ENCODE data around the gene MTR.

GRCh38 chr1:236869911-236870310 is 74.8 kb downstream of the MTR start:
- TF ChIP-seq, protein P1, sequence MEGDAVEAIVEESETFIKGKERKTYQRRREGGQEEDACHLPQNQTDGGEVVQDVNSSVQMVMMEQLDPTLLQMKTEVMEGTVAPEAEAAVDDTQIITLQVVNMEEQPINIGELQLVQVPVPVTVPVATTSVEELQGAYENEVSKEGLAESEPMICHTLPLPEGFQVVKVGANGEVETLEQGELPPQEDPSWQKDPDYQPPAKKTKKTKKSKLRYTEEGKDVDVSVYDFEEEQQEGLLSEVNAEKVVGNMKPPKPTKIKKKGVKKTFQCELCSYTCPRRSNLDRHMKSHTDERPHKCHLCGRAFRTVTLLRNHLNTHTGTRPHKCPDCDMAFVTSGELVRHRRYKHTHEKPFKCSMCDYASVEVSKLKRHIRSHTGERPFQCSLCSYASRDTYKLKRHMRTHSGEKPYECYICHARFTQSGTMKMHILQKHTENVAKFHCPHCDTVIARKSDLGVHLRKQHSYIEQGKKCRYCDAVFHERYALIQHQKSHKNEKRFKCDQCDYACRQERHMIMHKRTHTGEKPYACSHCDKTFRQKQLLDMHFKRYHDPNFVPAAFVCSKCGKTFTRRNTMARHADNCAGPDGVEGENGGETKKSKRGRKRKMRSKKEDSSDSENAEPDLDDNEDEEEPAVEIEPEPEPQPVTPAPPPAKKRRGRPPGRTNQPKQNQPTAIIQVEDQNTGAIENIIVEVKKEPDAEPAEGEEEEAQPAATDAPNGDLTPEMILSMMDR (conservative IDR thresholded peaks at IDR 0.05; ENCODE audit: low read depth, low read length): no peak
- no peak for TF ChIP-seq EZH2 (IDR thresholded peaks at IDR 0.05; ENCODE audit: low read length, unreplicated experiment)
- no peak for TF ChIP-seq EZH2phosphoT487 (IDR thresholded peaks at IDR 0.05; ENCODE audit: borderline replicate concordance, low read length)
